HG02798 (cell line): Measurements from ENCODE around the gene CSGALNACT2.
"Not testable (repeated sequence)": the region's sequence is repeated elsewhere in the genome, so short reads cannot be mapped to it uniquely, and the experiment has no call there.

Experiments
- ATAC-seq: cut with Tn5 transposase; IDR thresholded peaks from one replicate; pipeline ENCODE4 v1.9.1; 2021; ENCODE audit warnings: mild to moderate bottlenecking; ENCODE audit not compliant: unreplicated experiment, poor library complexity

The CSGALNACT2 gene

GRCh38 chr10:43211030-43211429 is 72.8 kb downstream of the CSGALNACT2 start:
- ATAC-seq = no peak

GRCh38 chr10:43211431-43212042 is 73.3 kb downstream of the CSGALNACT2 start:
- no peak for ATAC-seq

GRCh38 chr10:43212043-43212721 is 73.9 kb downstream of the CSGALNACT2 start:
- no peak for ATAC-seq

GRCh38 chr10:43214071-43214955 is 76.1 kb downstream of the CSGALNACT2 start:
- no peak for ATAC-seq

GRCh38 chr10:43214956-43215561 is 76.8 kb downstream of the CSGALNACT2 start:
- ATAC-seq = no peak

- no peak for ATAC-seq
Measured at GRCh38 chr10:43215758-43216455, 77.7 kb downstream of the CSGALNACT2 start.

GRCh38 chr10:43216931-43217562 is 78.8 kb downstream of the CSGALNACT2 start:
- ATAC-seq = no peak

GRCh38 chr10:43217563-43218205 is 79.4 kb downstream of the CSGALNACT2 start:
- no peak for ATAC-seq

GRCh38 chr10:43218206-43218950 is 80.1 kb downstream of the CSGALNACT2 start:
- ATAC-seq = no peak

- ATAC-seq = no peak
Measured at GRCh38 chr10:43218951-43219837, 80.9 kb downstream of the CSGALNACT2 start.

- no peak for ATAC-seq
Measured at GRCh38 chr10:43219848-43220247, 81.6 kb downstream of the CSGALNACT2 start.

GRCh38 chr10:43220251-43220650 is 82.0 kb downstream of the CSGALNACT2 start:
- ATAC-seq = not testable (repeated sequence)

- no peak for ATAC-seq
Measured at GRCh38 chr10:43220657-43221418, 82.6 kb downstream of the CSGALNACT2 start.

GRCh38 chr10:43221419-43222209 is 83.4 kb downstream of the CSGALNACT2 start:
- no peak for ATAC-seq

- ATAC-seq = no peak
Measured at GRCh38 chr10:43222210-43222720, 84.0 kb downstream of the CSGALNACT2 start.

GRCh38 chr10:43223056-43223455 is 84.8 kb downstream of the CSGALNACT2 start:
- peak; percentile 37 for ATAC-seq
